PFSK-1 (cell line): ENCODE data around the gene UBQLN4.

Experiments
- FOXP2 ChIP-seq: optimal IDR thresholded peaks from 2 replicates; pipeline ENCODE3; 2011; ENCODE audit warnings: borderline replicate concordance, control low read depth, inconsistent platforms; ENCODE audit not compliant: insufficient read depth; ENCODE audit errors: extremely low read length, extremely low read depth
- POLR2AphosphoS5 ChIP-seq: IDR thresholded peaks from 2 replicates; pipeline ENCODE4 v1.6.1; 2012; ENCODE audit warnings: low read depth, mild to moderate bottlenecking, control low read depth, low read length, moderate library complexity
- SIN3A ChIP-seq: IDR thresholded peaks from 2 replicates; pipeline ENCODE4 v1.6.1; 2012; ENCODE audit warnings: mild to moderate bottlenecking, low read length, moderate library complexity, borderline replicate concordance; ENCODE audit not compliant: insufficient read depth
- TAF1 ChIP-seq: IDR thresholded peaks from 2 replicates; pipeline ENCODE4 v1.6.1; 2012; ENCODE audit warnings: low read length, control low read depth, borderline replicate concordance; ENCODE audit not compliant: insufficient read depth
- TF ChIP-seq, protein P1 (sequence below), 2 experiments: IDR thresholded peaks; 2 replicates each; pipeline versions ENCODE4 v1.6.1 to v1.8.0; 2011 to 2012; ENCODE audit warnings: low read depth in 2 of 2, low read length in 2 of 2, control low read depth in 1 of 2, inconsistent platforms in 1 of 2, mild to moderate bottlenecking in 1 of 2, moderate library complexity in 1 of 2; ENCODE audit not compliant: insufficient read depth in 1 of 2

Gene UBQLN4

DNA sequence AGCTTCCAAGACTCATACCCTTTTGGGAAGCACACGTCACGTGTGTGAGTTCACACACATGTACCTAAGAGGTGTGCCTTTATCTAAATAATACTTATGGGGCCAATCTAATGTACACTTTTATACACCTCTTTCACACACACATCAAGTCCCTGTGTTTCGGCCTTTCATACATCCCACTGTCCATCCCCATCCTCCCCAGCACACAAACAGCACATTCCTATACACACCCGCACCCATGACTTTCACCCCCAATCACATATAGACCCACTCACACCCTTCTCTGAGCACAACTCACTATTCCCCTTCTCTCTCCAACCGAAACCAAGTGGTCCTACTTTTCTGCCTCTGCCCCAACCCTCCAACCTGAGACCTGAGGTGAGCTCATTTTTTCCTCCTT lies 25.1 kb upstream of the UBQLN4 start:
- TF ChIP-seq FOXP2 (no peak), POLR2AphosphoS5 (no peak), SIN3A (no peak), TAF1 (no peak)

DNA sequence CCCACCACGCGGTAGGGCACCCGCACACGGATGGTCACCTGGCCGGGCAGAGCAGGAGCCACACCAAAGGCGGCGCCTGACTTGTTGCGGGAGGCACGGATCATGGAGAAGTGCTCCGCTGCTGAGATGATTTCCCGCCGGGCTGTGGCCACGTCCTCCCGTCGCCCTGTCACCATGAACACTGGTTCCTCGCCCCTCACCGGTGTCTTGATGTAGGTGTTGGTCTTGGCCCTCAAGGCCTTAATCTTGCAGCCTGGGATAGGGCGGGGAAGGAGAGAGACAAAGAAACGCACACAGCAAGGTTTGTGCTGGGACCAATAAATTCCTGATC lies 23.8 kb upstream of the UBQLN4 start:
- TF ChIP-seq TAF1 (no peak), FOXP2 (no peak), POLR2AphosphoS5 (no peak), SIN3A (no peak)
- TF ChIP-seq, protein P1, sequence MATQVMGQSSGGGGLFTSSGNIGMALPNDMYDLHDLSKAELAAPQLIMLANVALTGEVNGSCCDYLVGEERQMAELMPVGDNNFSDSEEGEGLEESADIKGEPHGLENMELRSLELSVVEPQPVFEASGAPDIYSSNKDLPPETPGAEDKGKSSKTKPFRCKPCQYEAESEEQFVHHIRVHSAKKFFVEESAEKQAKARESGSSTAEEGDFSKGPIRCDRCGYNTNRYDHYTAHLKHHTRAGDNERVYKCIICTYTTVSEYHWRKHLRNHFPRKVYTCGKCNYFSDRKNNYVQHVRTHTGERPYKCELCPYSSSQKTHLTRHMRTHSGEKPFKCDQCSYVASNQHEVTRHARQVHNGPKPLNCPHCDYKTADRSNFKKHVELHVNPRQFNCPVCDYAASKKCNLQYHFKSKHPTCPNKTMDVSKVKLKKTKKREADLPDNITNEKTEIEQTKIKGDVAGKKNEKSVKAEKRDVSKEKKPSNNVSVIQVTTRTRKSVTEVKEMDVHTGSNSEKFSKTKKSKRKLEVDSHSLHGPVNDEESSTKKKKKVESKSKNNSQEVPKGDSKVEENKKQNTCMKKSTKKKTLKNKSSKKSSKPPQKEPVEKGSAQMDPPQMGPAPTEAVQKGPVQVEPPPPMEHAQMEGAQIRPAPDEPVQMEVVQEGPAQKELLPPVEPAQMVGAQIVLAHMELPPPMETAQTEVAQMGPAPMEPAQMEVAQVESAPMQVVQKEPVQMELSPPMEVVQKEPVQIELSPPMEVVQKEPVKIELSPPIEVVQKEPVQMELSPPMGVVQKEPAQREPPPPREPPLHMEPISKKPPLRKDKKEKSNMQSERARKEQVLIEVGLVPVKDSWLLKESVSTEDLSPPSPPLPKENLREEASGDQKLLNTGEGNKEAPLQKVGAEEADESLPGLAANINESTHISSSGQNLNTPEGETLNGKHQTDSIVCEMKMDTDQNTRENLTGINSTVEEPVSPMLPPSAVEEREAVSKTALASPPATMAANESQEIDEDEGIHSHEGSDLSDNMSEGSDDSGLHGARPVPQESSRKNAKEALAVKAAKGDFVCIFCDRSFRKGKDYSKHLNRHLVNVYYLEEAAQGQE (IDR thresholded peaks at IDR 0.05; ENCODE audit: insufficient read depth in 1 of 2, low read depth in 2 of 2, low read length in 2 of 2) = no peak

DNA sequence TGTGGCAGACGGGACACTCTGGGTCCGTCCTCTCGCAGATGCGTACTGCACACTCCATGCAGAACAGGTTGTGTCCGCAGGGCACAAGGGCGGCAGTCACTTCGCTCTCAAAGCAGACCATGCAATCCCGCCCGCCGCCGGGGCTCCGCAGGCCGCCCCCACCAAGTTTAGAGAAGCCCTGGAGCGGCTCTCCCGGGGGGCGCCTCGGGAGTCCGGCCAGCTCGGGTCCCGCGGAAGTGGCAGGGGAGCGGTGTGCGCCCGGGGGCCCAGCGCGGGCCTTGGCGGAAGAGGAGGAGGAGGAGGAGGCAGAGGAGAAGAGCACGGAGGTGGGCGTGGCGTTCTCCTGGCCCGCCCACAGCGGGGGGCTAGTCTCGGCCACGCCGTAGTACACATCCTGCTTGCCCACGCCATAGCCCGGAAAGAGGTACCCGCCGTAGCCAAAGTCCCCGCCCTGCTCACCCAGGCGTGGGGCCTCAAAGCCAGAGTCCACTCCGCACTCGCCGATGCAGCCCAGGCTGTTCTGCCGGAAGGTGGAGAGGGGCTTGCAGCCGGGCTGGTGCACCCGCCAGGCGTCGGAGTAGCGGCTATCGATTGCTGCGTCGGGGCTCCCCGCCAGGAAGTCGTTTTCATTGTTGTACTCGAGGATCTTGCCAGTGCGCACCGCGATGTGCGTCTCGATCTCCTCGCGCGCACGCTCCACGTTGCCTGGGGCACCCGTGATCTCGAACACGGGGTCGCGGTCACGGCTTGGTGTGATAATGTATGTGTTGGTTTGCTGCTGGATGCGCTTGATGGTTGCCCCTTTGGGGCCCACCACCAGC lies 23.2 kb upstream of the UBQLN4 start:
- TF ChIP-seq FOXP2 (peak; percentile 47), SIN3A (no peak)

DNA sequence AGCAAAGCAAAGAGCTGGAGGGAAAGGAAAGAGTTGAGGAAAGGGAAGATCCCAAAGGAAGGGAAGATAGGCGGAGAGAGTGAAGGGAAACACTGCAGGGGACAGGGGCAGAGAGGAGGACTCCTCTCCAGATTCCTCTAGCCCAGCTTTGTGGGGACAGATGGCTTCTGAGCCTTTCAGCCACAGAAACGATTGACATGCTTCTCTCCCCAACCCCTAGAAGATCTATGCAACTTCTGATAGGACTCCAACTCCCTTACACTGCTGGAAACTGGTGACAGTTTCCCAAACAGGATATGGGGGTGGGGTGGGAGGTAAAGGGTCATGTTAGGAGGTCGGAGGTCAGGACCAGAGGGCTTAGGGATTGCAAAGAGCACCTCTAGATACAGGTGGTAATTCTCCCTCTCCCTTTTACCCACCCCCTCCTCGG lies 22.2 kb upstream of the UBQLN4 start:
- TF ChIP-seq FOXP2 (no peak), SIN3A (no peak), TAF1 (no peak), POLR2AphosphoS5 (no peak)
- TF ChIP-seq, protein P1 (IDR thresholded peaks at IDR 0.05; ENCODE audit: insufficient read depth in 1 of 2, low read depth in 2 of 2, low read length in 2 of 2) = no peak

DNA sequence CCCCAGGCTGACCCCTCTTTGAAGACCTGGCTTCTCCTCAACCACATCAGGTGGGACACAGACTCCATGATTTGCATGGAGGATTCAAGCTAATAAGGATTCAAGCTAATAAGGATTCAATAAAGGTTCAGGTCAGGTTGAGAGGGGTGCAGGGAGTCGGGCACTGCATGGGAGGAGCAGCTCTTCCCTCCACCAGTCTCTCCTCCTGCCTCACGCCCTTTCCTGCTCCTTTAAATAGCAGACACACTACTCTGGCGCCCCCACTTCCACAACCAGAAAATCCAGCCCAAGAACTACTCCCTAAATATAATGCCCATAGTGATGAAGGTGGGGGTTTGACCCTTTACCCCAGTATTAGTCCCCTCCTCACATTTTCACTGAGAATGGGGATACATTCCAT lies 21.6 kb upstream of the UBQLN4 start:
- TF ChIP-seq TAF1 = no peak
- TF ChIP-seq, protein P1 (IDR thresholded peaks at IDR 0.05; ENCODE audit: insufficient read depth in 1 of 2, low read depth in 2 of 2, low read length in 2 of 2) = no peak
- TF ChIP-seq FOXP2 = no peak
- TF ChIP-seq POLR2AphosphoS5 = no peak
- TF ChIP-seq SIN3A = no peak

DNA sequence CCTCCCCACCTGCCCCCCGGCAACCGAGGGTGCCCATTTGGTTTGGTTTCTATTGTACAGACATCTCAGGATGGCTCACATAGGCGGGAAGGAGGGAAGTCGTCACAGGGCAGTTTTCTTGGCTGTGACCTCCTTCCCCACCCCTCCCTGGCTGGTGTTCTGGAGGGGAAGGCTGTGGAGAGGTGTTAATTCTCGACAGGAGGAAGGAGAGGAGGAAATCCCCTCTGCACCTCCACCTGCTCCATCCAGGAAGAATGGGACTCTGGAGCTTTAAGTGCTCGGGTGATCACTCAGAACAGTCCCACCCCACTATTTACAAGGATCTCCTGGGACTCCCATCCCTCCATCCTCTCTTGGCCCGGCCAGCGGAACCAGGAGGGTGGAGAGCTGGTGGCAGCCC lies 21.1 kb upstream of the UBQLN4 start:
- TF ChIP-seq FOXP2 = no peak
- TF ChIP-seq SIN3A = no peak
- TF ChIP-seq POLR2AphosphoS5 = no peak
- no peak for TF ChIP-seq TAF1
- TF ChIP-seq, protein P1 (IDR thresholded peaks at IDR 0.05; ENCODE audit: insufficient read depth in 1 of 2, low read depth in 2 of 2, low read length in 2 of 2) = no peak
